ENCODE results near the gene EXOC2.

- TF ChIP-seq CTCF (IDR thresholded peaks at IDR 0.05; ENCODE audit: insufficient read depth, low read depth, low read length) (no peak), EZH2 (IDR thresholded peaks at IDR 0.05; ENCODE audit: insufficient read depth, low read length) (no peak)
Observed at GRCh38 chr6:473768-474452, 219.0 kb downstream of the EXOC2 start.
